ENCODE measurements around the gene TRNT1.

Gene TRNT1

DNA sequence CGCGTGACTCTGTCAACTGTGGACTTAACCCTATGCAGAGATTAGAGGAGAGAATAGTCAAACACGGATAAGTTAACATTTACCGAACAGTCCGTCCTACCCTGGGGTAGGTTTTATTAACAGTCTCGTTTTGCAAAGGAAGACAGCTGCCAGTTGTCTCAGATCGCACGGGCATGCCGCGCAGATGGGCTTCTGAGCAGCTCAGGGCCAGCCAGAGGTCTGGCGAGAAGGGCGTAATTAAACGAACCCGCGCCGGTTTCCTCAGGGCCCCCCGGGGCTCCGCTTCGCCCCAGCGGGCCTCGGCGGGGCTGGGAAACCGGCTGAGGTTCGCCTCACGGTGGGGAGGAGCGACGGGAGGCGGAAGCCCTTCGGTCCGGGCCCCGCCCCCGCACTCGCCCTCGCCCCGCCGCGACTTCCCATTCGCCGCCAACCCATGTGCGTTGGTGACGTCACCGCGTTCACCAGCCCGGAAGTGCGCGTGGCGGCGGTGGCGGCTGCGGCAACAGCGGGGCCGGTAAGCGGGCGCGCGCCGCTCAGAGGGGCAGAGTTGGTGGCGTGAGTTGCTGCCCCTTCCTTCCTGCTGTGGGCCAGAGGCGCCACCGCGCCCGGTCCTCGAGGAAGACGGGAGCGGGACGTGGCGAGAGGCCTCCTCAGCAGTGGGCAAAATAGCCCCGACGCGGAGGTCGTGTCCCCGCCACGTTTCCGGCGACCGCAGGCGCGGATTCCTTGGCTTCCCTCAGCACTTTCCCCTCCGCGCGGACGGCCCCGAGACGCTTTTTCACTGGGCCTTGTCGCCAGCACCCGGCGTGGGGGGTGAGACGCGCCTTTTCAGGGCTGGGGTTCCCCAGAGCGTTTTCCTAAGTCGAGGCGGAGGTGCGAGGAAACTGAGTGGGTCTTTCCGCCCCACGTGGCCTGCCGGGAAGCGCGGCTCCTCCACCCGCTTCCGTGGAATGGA, at the start of gene TRNT1:
Gene TRNT1, plus strand, starts transcription at position 464 of the 955 bp plus-strand sequence. CDS start 2,101 bp downstream, outside the sequence.
- peak; percentile 86 for FAIRE-seq

DNA sequence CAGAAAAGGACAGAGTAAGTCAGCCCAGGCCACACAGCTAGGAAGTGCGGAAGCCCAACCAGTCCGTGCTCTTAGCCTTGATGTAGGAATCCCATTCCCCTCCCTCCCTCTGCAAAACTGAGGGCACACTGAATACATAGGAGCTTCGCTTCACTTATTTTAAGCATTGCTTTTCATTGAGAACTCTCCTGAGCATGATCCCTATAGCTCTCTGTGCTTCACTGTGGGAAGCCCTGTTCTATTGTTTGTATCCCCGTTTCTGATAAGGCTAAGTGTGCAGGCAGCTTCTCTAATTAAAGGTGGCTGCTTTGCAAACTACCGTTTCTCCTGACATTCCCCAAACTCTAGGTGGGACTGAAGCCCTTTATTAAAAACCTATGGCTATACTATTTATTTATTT, 46.4 kb upstream of the TRNT1 start:
- no peak for DNase-seq (ENCODE audit: extremely low spot score, insufficient read length, low read depth)
- no peak for FAIRE-seq

More for the DNA sequence above, at the start of gene TRNT1:
- peak; percentile 93 for DNase-seq (ENCODE audit: extremely low spot score, insufficient read length, low read depth)

DNA sequence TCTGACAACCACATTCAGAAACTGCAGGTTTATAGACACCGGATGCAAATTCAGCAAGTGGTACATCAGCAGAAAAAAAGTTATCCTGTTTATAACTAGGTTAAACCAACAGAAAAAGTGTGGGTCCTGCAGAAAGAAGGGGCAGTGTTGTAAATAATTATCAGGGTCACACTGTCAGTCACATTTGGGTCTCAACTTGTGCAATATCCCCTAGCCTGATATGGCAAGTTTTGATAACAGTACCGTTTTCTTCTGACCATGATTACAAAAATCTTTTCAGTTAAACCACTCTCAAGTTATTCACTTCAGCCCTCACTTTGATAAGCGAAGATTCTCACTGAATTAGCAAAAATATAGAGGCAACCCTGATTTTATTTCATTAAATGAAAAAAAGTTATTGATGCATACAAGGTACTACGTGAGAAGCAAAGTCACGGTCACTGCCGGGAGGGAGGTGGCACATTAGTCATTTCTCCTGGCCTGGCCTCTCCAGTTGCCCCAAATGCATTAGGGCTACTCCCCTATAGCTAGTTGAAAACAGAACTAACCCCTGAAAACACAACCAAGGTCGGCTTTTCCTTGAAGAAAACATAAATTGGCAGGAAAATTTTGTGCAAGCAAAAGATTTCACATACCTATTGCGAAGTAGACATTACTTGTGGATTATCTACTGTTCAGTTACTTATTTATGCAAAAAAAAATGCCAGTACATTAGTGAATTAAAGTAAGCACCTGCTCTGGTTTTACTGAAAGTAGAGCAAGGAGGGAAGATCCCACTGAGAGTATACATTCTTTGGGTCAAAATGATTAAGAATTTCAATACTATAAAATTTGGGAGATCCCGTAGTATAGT, 45.1 kb upstream of the TRNT1 start:
- FAIRE-seq, result peak; percentile 70
- no peak for DNase-seq (ENCODE audit: extremely low spot score, insufficient read length, low read depth)

DNA sequence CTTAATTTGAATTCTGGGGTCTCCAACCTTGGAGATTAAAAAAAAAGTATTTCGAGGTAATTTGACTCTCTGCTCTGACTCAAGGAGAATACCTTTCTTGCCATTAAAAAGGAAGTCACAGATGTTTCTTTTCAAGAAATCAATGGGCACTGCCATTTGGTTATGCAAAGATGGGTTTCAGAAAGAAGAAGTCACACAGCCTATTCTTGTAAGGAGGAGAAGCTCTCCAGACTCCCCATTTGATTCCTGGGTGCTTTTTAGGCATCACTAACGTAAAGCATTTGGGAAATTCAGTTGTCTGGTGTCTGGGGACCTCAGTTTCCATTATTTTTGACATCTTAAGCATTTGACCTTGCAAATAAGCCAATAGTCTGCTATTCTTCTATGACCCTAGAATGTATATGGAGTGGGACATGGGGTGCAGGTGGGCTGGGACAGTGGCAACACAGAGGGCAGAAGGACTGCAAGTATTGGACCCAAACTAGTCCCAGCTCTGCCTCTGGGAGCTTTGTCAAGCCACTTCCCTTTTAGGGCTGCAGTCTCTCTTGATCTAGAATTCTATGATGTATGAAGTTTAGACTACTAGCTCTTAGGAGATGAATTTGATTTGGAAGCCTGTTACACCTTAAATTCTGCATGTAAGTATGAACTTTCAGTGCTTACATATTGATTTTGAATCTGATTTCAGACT, 44.4 kb upstream of the TRNT1 start:
- DNase-seq (ENCODE audit: extremely low spot score, insufficient read length, low read depth) (no peak), FAIRE-seq (peak; percentile 87)

DNA sequence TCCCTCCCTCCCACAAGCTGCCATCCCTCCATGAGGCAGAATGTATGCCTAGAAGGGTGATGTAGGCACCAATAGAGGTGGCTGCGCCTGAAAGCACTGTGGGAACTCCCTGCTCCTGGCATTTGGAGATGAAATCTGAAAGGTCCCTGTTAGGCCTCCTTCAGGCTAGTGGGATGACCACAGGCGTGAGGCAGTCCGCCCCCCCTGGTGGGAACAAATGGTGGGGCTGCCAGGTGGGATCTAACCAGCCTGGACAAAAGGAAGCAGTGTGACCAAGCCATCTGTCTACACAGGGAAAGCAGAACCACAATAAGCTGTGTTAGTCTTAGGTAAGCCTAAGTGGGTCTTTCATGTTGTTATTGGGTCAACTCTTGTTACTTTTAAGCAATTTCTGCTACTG, 41.9 kb upstream of the TRNT1 start:
- FAIRE-seq (no peak), DNase-seq (ENCODE audit: extremely low spot score, insufficient read length, low read depth) (no peak)

DNA sequence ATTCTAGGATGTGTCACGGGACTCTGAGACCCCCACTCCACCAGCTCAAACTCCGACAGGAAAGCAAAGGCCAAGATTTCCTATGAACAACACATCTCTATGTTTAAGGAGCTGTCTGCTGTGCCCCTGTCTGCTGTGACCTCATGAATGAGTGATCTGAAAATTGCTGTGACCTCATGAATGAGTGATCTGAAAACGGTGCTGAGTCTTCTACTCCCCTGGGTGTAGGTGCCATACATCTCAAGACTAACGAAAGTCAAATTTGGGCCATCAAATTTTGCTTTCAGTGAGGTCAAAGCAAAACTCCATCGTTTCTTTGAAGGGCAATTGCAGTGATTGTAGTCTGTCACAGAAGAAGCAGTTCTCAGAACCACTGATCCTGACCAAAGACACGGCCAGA, 41.0 kb upstream of the TRNT1 start:
- FAIRE-seq, result peak; percentile 61
- DNase-seq (ENCODE audit: extremely low spot score, insufficient read length, low read depth), result no peak

DNA sequence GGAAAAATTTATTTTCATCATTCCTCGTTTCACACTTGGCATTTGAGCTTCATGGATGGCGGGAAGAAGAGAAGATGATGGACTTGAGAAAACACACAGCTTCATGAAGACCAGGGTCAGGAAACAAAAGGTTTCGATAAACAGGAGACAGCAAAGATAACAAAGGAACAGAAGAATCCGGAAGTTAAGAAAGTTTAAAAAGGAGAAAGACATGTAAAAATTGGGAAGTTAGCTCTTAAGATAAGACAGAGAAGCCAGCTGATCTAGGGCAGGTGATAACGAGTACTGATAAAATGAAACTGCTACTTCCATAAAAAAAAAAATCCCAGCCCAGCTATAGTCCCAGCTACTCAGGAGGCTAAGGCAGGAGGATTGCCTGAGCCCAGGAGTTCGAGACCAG, 40.5 kb upstream of the TRNT1 start:
- DNase-seq (ENCODE audit: extremely low spot score, insufficient read length, low read depth), result no peak
- FAIRE-seq, result peak; percentile 38

DNA sequence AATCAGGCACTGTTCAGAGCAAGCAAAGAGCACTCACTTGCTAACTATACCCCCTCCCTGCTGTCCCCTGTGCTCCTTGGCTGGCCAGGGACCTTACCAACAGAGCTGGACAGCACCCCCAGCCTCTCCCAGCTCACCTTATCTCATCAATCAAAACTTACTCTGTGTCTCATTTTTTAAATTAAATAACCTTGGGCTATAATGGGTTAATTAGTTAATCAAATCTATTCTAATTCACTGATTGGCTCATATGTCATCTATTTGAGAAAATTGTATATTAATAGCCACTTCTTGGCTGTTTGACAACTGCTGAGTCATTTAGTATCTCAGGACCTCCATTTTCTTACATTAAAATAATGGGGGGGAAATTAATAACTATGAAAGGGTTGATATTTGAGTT, 39.5 kb upstream of the TRNT1 start:
- no peak for DNase-seq (ENCODE audit: extremely low spot score, insufficient read length, low read depth)
- FAIRE-seq, result no peak

DNA sequence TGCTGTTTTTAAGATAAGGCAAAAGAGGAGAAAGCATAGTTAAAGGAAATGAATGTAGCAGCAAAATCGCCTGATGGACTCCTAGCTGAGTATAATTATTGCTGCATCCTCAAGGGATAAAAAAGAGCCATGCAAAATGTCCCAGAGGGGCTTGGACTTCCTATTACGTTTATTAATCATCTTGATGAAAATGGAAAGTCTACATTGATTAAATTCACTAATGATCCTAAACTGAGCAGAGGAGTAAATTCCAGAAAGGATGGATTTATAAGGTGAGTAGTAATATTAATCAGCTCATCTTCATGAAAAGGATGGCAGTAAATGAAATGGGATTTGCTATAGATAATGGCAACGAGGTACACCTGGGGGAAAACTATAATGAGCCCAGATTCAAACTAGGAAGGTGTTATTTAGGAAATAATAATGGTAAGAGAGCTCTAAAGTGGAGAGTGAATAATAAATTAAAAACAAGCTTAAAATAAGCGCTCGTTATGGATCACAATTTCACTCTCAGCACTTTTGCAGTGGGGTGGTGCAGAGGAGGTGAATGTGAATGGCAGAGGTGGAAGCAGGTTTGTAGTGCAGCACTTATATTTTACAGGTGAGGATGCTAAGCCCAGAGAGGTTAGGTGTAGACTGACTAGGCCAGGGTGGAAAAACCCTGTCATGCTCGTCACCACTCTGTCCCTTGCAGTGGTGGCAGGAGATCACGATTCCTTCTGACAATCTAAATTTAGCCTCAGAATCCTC, 38.8 kb upstream of the TRNT1 start:
- no peak for DNase-seq (ENCODE audit: extremely low spot score, insufficient read length, low read depth)
- peak; percentile 26 for FAIRE-seq

DNA sequence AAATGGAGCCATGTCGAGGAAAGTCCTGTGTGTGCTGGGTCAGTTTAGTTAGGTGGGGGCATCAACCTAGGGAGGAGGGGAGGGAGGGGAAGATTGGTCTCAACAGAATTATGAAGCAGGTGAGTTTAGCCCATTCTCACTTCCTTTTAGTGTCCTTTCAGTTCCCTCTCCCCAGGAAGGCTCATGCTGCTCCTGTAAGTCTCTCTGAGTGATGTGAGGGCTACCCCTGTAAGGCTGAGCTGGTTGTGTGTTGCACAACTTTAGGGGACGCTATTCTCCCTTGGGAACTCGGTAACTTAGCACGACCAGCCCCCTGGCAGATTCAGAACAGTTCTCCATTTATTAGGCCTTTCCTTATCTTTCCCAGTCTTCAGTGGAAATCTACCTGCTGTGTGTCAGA, 37.7 kb upstream of the TRNT1 start:
- FAIRE-seq (peak; percentile 91), DNase-seq (ENCODE audit: extremely low spot score, insufficient read length, low read depth) (no peak)

DNA sequence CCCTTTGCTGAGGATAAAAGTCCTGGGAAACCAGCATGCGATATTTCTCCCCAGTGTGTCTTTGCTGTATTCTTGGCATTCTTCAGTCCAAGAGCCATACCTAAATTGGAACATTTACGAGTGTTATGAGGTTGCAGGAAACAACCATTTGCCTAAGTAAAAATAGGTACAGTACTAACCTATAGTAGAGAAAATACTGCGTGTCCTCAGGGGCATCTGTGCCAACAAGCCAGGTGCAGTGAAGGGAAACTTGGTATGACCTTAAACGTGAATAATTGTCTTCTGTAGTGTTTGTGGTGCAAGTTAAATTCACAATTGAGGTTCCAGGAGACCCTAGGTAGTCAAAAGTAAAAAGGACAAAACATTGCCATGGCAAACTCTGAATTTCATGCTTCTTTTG, 28.8 kb upstream of the TRNT1 start:
- DNase-seq (ENCODE audit: extremely low spot score, insufficient read length, low read depth), result no peak

DNA sequence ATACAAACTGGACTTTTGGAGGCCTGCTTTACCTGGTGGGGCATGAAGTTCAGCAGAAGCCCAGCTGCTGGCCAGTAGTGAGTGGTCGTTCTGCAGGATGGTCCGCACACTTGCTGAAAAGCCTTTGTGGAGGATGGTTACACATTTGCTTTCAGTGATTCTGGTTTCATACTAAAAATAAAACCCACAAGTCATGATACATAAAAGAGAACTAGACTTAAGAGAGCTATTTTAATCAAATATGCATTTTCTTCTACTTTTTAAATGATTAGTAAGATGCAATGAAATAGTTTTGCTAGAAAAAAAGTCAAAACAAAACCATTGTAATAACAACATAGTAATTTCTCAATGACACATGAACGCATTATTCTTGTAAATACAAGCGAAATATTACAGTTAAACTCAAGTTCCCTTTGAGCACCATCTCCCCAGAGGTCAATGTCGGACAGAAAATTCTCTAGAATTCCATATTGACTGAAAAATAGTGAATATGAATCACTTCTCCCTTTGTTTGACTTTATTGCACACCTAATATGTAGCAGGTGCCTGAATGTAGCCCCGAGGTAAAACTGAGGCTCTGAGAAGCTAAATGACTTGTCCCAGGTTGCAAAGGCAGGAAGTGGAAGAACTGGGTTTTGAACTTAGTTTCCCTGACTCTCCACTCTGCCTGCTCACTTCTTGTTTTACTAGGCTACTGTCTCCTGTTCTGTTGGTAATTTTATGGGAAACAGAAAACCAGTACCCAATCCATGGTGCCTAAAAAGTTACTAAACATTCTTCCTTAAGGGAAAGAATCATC, 24.9 kb upstream of the TRNT1 start:
- FAIRE-seq, result peak; percentile 48

More for the DNA sequence above, 28.8 kb upstream of the TRNT1 start:
- FAIRE-seq, result no peak

DNA sequence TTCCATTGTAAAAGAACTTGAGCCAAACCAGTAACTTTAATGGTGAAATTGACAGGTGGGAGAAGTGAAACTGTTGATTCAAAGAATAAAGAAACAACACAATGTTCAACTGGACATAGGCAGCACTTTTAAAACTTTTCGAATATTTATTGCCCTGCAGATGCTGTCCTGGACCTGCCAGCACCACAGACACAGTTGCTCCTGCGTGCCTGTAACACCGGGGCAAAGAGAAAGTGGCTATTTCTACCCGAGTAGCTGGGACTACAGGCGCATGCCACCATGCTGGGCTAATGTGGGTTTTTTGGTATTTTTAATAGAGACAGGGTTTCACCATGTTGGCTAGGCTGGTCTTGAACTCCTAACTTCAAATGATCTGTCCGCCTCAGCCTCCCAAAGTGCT, 24.0 kb upstream of the TRNT1 start:
- DNase-seq (ENCODE audit: extremely low spot score, insufficient read length, low read depth) (no peak), FAIRE-seq (no peak)

More for the DNA sequence above, 24.9 kb upstream of the TRNT1 start:
- no peak for DNase-seq (ENCODE audit: extremely low spot score, insufficient read length, low read depth)

DNA sequence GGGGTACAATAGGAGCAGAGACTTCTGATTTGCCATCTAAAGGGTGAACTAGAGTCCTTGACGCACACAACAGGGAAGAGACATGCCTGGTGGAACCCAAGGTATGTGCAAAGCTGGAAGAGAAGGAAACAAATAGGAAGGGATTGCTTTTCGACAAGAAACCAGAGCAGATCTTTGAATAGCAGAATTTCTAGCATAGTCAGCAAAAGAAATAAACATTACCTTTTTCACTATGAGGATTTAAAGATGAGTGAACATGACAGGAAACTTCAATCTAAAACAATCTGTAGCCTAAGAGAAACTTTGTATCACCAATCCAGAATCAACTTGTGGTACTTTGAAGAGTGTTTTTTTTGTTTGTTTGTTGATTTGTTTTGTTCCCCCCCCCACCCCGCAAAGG, 21.5 kb upstream of the TRNT1 start:
- no peak for DNase-seq (ENCODE audit: extremely low spot score, insufficient read length, low read depth)
- no peak for FAIRE-seq

DNA sequence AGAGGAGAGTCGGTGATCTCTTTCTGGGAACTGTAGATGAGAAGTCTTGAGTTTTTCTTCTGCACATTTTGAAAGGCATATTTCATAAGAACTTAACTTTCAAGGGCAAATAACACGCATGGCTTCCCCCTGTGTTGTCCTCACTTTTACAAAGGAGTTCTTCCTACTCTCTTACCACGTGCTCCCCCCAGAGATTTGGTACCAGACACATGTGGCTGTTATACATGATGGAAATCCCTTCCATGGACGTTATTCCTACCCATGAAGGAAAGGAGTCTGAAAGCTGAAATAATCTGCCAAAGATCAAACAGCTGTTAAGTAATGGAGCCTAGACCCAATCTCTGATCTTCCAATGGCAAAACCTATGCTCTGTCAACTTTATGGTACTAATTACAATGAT, 20.9 kb upstream of the TRNT1 start:
- DNase-seq (ENCODE audit: extremely low spot score, insufficient read length, low read depth), result no peak
- FAIRE-seq, result no peak

DNA sequence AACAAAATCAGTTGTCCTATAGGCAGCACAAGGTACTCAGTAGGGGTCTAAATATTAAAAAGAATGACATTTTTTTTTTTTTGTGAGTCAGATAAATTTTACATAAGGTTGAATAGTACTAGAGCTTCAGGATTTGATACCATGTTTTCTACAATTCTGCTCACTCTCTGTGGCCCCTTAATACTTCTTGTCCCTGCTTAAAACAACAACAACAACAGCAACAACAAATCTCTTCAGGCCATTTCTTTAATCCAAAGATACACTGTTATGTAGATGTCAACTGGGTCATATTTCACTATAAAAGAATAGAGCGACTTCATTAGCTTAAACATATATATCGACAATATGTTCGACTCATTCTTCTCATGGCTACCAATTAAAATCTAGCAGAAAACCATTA, 19.6 kb upstream of the TRNT1 start:
- DNase-seq (ENCODE audit: extremely low spot score, insufficient read length, low read depth) (no peak), FAIRE-seq (no peak)

DNA sequence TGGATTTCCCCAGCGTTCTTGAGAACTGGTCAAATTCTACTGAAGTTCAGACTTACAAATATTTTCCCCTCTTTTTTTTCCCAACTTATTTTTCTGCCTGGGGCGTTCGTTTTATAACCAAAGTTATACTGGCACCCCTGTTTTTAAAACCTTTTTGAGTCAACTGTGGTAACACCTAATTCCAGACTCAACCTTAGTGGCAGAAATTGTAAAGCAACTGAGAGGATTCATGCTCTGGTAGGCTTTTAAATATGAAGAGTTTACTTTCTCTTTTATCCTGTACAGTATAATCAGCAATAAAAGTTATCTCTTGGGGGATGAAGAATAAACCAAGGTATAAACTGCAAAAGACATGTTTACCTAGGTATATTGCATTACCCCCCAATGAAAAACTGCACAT, 18.9 kb upstream of the TRNT1 start:
- DNase-seq (ENCODE audit: extremely low spot score, insufficient read length, low read depth), result no peak
- FAIRE-seq, result no peak

DNA sequence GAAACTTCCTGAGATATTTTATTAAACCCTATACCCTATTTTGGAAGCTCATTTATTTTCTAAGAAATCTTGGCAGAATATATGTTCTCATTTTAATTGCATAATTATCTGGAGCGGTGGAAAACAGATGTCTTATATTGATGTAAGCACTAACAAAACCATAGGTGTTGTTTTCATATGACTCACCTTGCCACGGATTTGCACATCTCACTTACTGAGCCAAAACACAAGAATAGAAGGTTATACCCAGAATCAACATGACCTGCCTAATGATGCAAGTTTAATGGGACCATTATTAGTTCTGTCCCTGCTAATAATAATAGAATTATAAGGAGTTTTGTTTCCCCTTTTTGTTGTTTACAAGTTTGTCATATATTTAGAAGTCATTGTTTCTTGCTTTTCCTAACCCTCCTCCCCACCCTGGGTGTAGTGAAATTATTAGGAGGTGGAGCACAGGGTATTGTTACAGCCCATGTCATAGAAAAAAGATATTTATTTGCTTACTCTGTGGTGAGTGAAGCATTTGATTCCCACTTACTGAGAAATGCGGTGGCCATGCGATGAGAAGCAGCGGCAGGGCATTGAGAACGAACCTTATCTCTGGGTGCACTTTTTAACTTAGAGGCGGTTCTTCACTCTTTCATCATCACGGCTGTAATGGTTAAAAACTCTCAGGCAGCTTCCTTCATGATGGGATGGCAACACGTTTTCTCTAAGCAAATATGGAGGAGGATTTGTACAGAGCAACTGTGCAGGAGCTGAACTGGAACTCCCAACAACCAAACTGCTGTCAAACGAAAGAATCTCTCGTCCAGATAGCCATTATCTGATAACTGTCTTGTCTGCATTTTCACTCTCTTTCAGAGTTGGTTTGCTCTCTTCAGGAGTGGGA, 17.1 kb upstream of the TRNT1 start:
- DNase-seq (ENCODE audit: extremely low spot score, insufficient read length, low read depth) (no peak), FAIRE-seq (peak; percentile 65)
